Epithelial cell of proximal tubule (primary cell): ENCODE measurements around the gene DDHD1. TPM values are rescaled to one million over a fixed set of nuclear protein-coding genes. Genes with fewer than 3 reads are reported as not detected.
"Not testable (repeated sequence)": the region's sequence is repeated elsewhere in the genome, so short reads cannot be mapped to it uniquely, and the experiment has no call there.

Experiments used
- DNase-seq: peaks from one replicate; pipeline ENCODE4 v3.0.0-alpha.2; 2011; ENCODE audit warnings: low read depth
- H3K4me3 ChIP-seq: 2 replicates; pipeline ENCODE4 v1.5.1; 2011; ENCODE audit warnings: low read depth, mild to moderate bottlenecking, low read length
- total RNA-seq: library from RNA; depleted of rRNA; stranded (reverse); fragments of >200 nt; gene quantifications from 2 replicates; pipeline ENCODE4 v1.2.3, GENCODE V29; 2015
- TF ChIP-seq, protein P1 (sequence below): conservative IDR thresholded peaks from 2 replicates; pipeline ENCODE4 v1.5.1; 2012; ENCODE audit warnings: low read depth, mild to moderate bottlenecking, low read length

Gene DDHD1
- total RNA-seq, 1 donor from 2014 or later, result 4.1 TPM

DNA sequence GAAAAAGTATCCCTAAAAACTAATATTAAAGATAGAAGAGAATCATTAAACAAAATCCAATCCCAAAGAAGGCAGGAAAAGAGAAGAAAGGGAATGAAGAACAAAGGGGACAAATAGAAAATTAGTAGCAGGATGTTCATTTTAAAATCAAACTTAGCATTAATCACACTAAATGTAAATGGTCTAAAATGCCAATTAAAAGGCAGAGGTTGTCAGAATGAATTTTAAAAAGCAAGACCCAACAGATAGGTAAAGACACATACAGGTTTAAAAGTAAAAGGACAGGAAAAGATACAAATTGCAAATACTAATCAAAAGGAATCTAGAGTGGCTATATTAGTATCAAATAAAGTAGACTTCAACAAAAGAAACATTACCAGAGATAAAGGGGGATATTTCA, 12.5 kb downstream of the DDHD1 start:
- H3K4me3 ChIP-seq, result no peak overlapping the region
- TF ChIP-seq, protein P1, sequence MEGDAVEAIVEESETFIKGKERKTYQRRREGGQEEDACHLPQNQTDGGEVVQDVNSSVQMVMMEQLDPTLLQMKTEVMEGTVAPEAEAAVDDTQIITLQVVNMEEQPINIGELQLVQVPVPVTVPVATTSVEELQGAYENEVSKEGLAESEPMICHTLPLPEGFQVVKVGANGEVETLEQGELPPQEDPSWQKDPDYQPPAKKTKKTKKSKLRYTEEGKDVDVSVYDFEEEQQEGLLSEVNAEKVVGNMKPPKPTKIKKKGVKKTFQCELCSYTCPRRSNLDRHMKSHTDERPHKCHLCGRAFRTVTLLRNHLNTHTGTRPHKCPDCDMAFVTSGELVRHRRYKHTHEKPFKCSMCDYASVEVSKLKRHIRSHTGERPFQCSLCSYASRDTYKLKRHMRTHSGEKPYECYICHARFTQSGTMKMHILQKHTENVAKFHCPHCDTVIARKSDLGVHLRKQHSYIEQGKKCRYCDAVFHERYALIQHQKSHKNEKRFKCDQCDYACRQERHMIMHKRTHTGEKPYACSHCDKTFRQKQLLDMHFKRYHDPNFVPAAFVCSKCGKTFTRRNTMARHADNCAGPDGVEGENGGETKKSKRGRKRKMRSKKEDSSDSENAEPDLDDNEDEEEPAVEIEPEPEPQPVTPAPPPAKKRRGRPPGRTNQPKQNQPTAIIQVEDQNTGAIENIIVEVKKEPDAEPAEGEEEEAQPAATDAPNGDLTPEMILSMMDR, result no peak
- DNase-seq, result no peak

DNA sequence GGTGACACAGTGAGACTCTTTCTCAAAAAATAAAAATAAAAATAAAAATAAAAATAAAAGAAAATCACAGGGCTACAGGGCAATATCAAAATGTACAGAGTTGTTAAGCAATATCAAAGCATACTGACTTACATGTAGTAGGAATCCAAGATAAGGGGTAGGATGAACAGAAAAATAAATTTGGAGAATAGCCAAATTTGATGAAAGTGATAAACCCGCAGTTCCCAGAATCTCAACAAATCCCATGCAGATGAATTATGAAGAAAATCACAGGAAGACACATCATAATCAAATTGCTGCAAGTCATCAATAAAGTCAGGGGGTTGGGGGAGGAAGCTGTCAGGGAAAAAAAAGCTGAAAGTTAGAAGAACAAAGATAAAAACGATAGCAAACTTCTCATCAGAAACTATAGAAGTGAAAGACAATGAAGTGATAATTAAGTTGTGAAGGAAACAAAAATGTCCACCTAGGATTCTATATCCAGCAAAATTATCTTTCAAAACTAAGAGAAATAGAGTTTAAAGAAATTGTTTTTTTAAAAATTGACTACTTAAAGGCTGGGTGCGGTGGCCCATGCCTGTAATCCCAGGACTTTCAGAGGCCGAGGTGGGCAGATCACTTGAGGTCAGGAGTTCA, 15.4 kb downstream of the DDHD1 start:
- no peak overlapping the region for H3K4me3 ChIP-seq
- no peak for DNase-seq
- TF ChIP-seq, protein P1, result no peak

DNA sequence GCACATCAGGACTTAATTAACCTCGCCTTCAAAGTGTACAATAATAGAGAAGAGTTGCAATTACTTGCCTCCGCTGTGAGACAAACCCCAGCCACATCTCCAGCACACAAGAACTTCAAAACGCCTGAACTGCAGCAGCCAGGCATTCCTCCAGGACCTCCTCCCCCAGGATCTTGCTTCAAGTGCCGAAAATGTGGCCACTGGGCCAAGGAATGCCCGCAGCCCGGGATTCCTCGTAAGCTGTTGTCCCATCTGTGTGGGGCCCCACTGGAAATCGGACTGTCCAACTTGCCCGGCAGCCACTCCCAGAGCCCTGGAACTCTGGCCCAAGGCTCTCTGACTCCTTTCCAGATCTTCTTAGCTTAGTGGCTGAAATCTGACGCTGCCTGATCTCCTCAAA, 22.6 kb downstream of the DDHD1 start:
- DNase-seq, H3K4me3 ChIP-seq: not testable (repeated sequence)

DNA sequence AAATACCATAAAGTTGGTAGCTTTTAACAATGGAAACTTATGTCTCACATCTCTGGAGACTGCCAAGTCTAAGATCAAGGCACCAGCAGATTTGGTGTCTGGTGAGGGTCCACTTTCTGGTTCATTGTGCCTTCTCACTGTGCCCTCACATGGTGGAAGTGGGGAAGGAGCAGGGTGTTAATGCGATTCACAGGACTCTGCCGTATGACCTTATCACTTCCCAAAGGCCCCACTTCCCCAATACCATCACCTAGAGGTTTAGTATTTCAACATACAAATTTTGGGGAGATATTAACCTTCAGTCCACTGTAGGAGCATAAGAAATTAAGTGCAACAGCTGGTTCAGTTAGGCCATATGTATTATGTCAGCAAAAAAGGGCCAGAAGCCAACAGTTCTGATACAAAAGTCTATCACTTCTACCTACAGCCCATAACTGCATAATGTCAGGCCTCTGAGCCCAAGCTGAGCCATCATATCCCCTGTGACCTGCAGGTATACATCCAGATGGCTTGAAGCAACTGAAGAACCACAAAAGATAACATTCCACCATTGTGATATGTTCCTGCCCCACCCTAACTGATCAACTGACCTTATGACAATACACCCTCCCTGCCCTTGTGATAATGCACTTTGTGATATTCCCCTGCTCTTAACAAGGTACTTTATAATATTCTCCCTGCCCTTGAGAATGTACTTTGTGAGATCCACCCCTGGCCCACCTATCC, 24.7 kb downstream of the DDHD1 start:
- TF ChIP-seq, protein P1, result no peak

GRCh38 chr14:53127832-53128231, 25.3 kb downstream of the DDHD1 start:
- H3K4me3 ChIP-seq, result no peak overlapping the region
- DNase-seq, result no peak
- TF ChIP-seq, protein P1, result no peak

More for the DNA sequence above, 24.7 kb downstream of the DDHD1 start:
- DNase-seq, result no peak
- H3K4me3 ChIP-seq, result no peak overlapping the region

DNA sequence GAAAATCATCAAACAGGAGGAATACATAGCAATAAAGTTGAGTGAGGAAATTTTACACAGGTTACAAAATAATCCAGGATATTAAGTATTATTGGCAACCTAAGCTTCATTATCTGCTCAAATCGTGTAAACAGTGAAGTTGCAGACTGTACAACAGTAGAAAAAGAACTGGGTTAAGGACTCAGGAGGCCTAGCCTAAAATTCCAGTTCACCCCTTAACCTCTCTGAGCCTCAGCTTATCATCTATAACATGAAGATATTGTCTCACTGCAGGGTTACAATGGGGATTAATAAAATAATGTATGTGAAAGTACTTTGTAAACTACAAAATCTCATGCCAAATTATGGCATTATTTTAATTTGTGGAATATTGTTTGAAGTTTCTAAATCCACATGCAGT, 26.0 kb downstream of the DDHD1 start:
- no peak overlapping the region for H3K4me3 ChIP-seq
- TF ChIP-seq, protein P1, result no peak
- DNase-seq, result no peak

DNA sequence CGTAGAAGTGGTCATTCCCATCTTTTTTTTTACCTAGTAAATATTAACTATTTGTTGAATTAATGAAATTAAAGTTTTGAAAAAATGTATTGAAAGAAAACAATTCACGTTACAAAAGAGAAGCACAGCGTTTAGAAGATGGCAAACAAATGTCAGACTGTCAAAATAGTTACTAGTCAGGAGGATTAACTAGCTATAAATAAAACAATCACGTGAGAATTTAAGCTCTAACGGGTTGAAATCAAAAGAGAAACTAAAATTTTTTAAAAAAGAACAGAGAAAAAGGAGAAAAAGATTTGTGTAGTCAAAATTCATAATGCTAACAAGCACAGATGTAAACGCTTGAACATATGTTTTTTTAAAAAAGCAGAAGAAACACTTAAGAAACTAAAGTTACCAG, 26.4 kb downstream of the DDHD1 start:
- DNase-seq, result no peak
- TF ChIP-seq, protein P1, result no peak
- no peak overlapping the region for H3K4me3 ChIP-seq
